Measurements from ENCODE around the gene ADCY5. TPM values are rescaled to one million over a fixed set of nuclear protein-coding genes. Genes with fewer than 3 reads are reported as not detected.

Gene ADCY5
- 10 to 100 TPM; 12.9 to 69.6 TPM for total RNA-seq

DNA sequence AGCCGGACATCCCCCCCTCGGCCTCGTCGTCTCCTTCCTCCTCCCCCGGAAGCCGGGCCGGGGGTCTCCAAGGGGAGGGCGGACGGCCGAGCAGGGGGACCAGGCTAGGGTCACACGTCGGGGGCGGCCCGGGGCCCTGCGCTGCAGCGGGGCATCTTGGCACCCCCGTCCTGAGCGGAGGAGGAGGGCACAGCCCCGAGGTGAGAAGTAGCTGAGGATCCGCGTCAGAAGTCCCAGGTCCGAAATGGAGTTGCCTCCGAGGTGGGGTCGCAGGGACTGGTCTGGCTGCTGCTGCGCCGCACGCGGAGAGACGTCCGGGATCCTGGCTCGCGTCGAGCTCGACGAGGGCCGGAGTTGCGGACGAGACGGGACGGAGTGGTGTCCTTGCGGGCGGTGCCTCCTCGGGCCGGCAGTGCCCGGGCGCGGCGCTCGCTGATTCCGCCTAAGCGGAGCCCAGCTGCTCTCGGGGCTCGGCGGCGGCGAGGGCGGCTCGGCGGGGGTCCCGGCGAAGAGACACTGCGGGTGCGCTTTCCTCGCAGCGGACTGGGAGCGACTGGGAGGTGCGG lies at the start of gene ADCY5:
ADCY5 (minus strand) TSS at position 555 of the 566 bp plus-strand sequence; CDS start at position 10, 545 bp downstream.
- 10% methylated on average over 2 of the region's 67 CpGs for whole genome bisulfite sequencing
- Histone ChIP-seq H3K9me3 (no peaks in the 10 kb centered on the region), H3K27me3 (replicated peaks; ENCODE audit: insufficient read depth) (no peaks in the 10 kb centered on the region), H3K4me1 (replicated peaks) (no peaks in the 10 kb centered on the region), H3K36me3 (no peaks in the 10 kb centered on the region), H3K27ac (peak within 1 kb of the TSS; percentile 75 to 80), H3K4me3 (peak within 1 kb of the TSS; percentile 53 to 55)
- intact Hi-C loops (cut with DNase I) = loop anchor here (5.0 kb wide), 3 partner anchors 36 to 116 kb away; no protein-coding TSS in a partner anchor
- DNase-seq (ENCODE audit: low spot score) = no peak
- TF ChIP-seq POLR2AphosphoS5 (IDR thresholded peaks at IDR 0.05) = no peak
- TF ChIP-seq POLR2A (IDR thresholded peaks at IDR 0.05) = no peak
- TF ChIP-seq, protein P1, sequence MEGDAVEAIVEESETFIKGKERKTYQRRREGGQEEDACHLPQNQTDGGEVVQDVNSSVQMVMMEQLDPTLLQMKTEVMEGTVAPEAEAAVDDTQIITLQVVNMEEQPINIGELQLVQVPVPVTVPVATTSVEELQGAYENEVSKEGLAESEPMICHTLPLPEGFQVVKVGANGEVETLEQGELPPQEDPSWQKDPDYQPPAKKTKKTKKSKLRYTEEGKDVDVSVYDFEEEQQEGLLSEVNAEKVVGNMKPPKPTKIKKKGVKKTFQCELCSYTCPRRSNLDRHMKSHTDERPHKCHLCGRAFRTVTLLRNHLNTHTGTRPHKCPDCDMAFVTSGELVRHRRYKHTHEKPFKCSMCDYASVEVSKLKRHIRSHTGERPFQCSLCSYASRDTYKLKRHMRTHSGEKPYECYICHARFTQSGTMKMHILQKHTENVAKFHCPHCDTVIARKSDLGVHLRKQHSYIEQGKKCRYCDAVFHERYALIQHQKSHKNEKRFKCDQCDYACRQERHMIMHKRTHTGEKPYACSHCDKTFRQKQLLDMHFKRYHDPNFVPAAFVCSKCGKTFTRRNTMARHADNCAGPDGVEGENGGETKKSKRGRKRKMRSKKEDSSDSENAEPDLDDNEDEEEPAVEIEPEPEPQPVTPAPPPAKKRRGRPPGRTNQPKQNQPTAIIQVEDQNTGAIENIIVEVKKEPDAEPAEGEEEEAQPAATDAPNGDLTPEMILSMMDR (IDR thresholded peaks at IDR 0.05) = no peak

DNA sequence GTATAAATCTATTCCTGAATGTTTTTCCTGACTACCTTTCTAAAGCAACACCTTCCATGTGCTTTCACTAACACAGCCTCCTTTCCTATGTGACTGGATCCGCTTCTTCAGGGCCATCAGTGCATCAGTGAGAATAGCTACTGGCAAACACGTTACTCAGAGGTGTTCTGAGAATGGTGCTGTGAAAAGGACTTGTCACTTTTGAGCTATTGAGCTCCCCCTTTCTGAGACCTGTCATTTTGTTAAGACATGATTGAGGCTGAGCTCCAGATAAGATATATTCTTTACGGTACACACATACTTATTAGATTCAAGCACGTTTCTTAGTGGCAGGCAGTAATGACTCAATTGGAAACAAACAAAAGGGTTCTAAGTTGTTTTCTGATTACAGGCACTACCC lies 45.0 kb upstream of the ADCY5 start:
- H3K4me3 ChIP-seq = no peak overlapping the region
- DNase-seq (ENCODE audit: low spot score) = no peak
- TF ChIP-seq POLR2A (IDR thresholded peaks at IDR 0.05) = no peak
- TF ChIP-seq, protein P1 (IDR thresholded peaks at IDR 0.05) = no peak
- no peak overlapping the region for H3K27ac ChIP-seq
- intact Hi-C loops (cut with DNase I) = no loop called here
- H3K9me3 ChIP-seq = no peaks in the 10 kb centered on the region
- no peaks in the 10 kb centered on the region for H3K4me1 ChIP-seq (replicated peaks)
- no peaks in the 10 kb centered on the region for H3K27me3 ChIP-seq (replicated peaks; ENCODE audit: insufficient read depth)
- H3K36me3 ChIP-seq = no peaks in the 10 kb centered on the region
- 84% methylated on average over 4 of the region's 4 CpGs for WGBS

DNA sequence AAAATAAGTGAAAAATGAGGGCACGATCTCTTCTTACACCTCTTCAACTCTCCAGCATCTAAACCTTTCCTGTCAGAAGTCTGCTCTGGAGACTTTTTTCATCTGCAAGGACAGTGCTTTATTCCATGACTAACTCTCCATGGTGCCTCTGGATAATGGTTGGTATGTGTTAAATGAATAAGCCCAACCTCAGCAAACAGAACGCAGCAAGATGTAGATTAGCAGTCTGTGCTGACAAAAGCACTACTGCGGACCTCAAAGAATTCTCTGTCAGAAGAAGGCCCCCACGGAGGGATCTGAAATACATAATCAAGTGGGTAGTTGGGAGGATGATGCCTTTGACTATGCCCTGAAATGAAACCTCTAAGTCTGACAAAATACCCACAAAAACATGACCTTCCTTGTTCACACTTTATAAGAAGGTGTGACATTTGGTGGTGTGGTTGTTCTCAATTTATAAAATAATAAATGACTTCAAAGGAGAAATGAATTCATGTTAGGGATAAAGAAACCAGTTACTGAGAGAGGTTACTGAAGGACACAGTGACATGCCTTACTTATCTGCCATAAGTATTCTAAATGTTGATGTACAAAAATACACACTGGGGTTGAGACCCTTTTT lies 43.2 kb upstream of the ADCY5 start:
- H3K4me1 ChIP-seq (replicated peaks) = no peaks in the 10 kb centered on the region
- 75% methylated on average over 4 of the region's 4 CpGs for WGBS
- H3K4me3 ChIP-seq = no peak overlapping the region
- TF ChIP-seq, protein P1 (IDR thresholded peaks at IDR 0.05) = no peak
- TF ChIP-seq POLR2A (IDR thresholded peaks at IDR 0.05) = no peak
- TF ChIP-seq POLR2AphosphoS5 (IDR thresholded peaks at IDR 0.05) = no peak
- intact Hi-C loops (cut with DNase I) = no loop called here
- no peaks in the 10 kb centered on the region for H3K36me3 ChIP-seq
- DNase-seq (ENCODE audit: low spot score) = no peak
- H3K27me3 ChIP-seq (replicated peaks; ENCODE audit: insufficient read depth) = no peaks in the 10 kb centered on the region
- no peaks in the 10 kb centered on the region for H3K9me3 ChIP-seq
- H3K27ac ChIP-seq = no peak overlapping the region

DNA sequence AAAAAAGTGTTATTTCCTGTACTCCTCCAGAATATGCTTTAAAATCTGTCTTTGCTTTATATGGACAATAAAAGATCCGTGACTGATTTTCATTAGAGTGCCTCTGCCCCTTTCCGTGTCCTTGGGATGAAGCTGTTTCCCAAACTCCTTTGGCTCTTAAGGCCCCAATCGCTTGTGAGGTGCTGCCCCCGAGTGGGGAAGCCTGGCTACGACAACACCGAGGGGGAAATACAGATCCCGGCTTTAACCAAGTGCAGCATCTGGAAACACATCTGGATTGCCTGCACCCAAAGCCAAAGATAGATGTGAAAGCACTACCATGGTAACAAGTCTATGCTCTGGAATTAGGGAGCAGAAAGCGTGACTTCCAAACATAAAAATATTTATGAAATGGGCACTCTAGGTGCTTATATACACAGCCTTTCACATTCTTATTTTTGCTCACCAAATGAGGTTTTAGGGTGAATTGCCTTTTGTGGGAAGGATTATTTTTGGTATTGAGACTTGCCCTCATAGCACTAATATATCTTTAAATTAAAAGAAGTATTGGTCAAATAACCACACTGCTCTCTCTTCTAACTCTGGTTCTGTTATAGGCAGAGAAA lies 40.6 kb upstream of the ADCY5 start:
- H3K4me1 ChIP-seq (replicated peaks) = no peaks in the 10 kb centered on the region
- no peaks in the 10 kb centered on the region for H3K9me3 ChIP-seq
- intact Hi-C loops (cut with DNase I) = loop anchor here (1.0 to 5.0 kb wide), 4 partner anchors 37 to 202 kb away; no protein-coding TSS in a partner anchor
- no peak overlapping the region for H3K4me3 ChIP-seq
- no peaks in the 10 kb centered on the region for H3K36me3 ChIP-seq
- no peaks in the 10 kb centered on the region for H3K27me3 ChIP-seq (replicated peaks; ENCODE audit: insufficient read depth)
- no peak overlapping the region for H3K27ac ChIP-seq
- DNase-seq (ENCODE audit: low spot score) = peak; percentile 31
- TF ChIP-seq POLR2AphosphoS5 (IDR thresholded peaks at IDR 0.05) = no peak
- TF ChIP-seq, protein P1 (IDR thresholded peaks at IDR 0.05) = peak; percentile 49 to 87 (median 75)
- WGBS = 5% methylated on average over 8 of the region's 8 CpGs

Measured in prostate gland (tissue), 2 donors.